Ovary (tissue), 9 donors: ENCODE results near the gene FBXL16. TPM values are rescaled to one million over a fixed set of nuclear protein-coding genes. Genes with fewer than 3 reads are reported as not detected.

Source experiments
- DNase-seq, 5 donors: peaks; one replicate each; pipeline ENCODE4 v3.0.0-alpha.2; 2019 to 2020
- H3K27ac ChIP-seq, 2 donors: fragments of 200-600 bp; one replicate each; pipeline versions ENCODE4 v1.5.1 to v1.8.0; 2019 to 2022
- H3K27me3 ChIP-seq: fragments of 200-600 bp; one replicate; pipeline ENCODE4 v1.8.0; 2022
- H3K36me3 ChIP-seq: fragments of 200-600 bp; sonication (generic); one replicate; pipeline ENCODE4 v1.5.1; 2019
- H3K4me1 ChIP-seq: one replicate; pipeline ENCODE4 v1.8.1; 2013; ENCODE audit warnings: mild to moderate bottlenecking, moderate library complexity; ENCODE audit not compliant: insufficient read depth
- H3K4me3 ChIP-seq: fragments of 200-600 bp; sonication (generic); one replicate; pipeline ENCODE4 v1.5.1; 2017
- H3K9me3 ChIP-seq, 2 donors: fragments of 200-600 bp in 1 of 2; sonication (generic) in 1 of 2; one replicate each; pipeline versions ENCODE4 v1.5.1 to v1.8.1; 2013 to 2019; ENCODE audit warnings: mild to moderate bottlenecking in 1 of 2, moderate library complexity in 1 of 2
- CTCF ChIP-seq, 3 donors: fragments of 450-650 bp in 2 of 3; fragments of 200-600 bp in 1 of 3; IDR thresholded peaks; one replicate each; pipeline versions ENCODE4 v1.5.1 to v1.8.0; 2016 to 2022; ENCODE audit warnings: antibody characterized with exemption in 3 of 3, mild to moderate bottlenecking in 1 of 3
- EP300 ChIP-seq: sonication (generic); formaldehyde crosslinking; IDR thresholded peaks from one replicate; pipeline ENCODE4 v1.6.1; 2017; ENCODE audit warnings: antibody characterized with exemption
- POLR2A ChIP-seq: fragments of 450-650 bp; IDR thresholded peaks from one replicate; pipeline ENCODE4 v1.6.1; 2017; ENCODE audit warnings: antibody characterized with exemption, mild to moderate bottlenecking, moderate library complexity
- whole genome bisulfite sequencing, 3 donors: extraction: QIAGEN DNeasy Blood & Tissue Kit in 1 of 3; methylation state at CpG; one replicate each; pipeline versions ENCODE4 v1.1.5 to v1.1.7; 2013 to 2017; 5-methylcytosine and 5-hydroxymethylcytosine counted together
- intact Hi-C, 4 donors: fragments of 100-400 bp; cut with DNase I; formaldehyde crosslinking; loops; one replicate each; pipeline versions ENCODE4 v1.11.0 to v1.15.1; 2022 to 2023
- polyA plus RNA-seq, 2 donors: library from polyadenylated mRNA; stranded (reverse); fragments of 200-250 nt in 1 of 2; fragments of 350-450 nt in 1 of 2; fragmentation: Illumina TruSeq in 1 of 2; extraction: RNeasy Lipid Tissue Mini Kit (QIAGEN cat#74804) in 1 of 2; gene quantifications; one replicate each; pipeline ENCODE4 v1.2.3, GENCODE V29; 2013 to 2014
- total RNA-seq, 7 donors: library from RNA; depleted of rRNA in 2 of 7; stranded (reverse); fragments of >200 nt in 2 of 7; fragmentation: NEBNext Ultra II Directional in 3 of 7; extraction: Animal tissue kit (Norgen Biotek cat#: 25700) in 3 of 7; gene quantifications; one replicate each; pipeline versions ENCODE4 v1.1.0 to v1.2.4, GENCODE V29; 2016 to 2023
- donor health status: DM: no; HTN: no; CAD: no; lungs with moderate emphysema.
- donor health status: DM: no; HTN: no; CAD: no.
- donor health status: Bipolar disorder and iron deficiency.
- donor health status: DM: yes; HTN: yes; CAD: no.
- donor health status: DM: no; HTN: no; CAD: no.
- donor health status: DM: yes; HTN: yes; CAD: no.

Gene FBXL16
- total and polyA plus RNA-seq, 9 donors: 0.22 to 2.5 (median 0.95) TPM; not detected in 1

- Histone ChIP-seq H3K36me3 (no peaks in the 10 kb centered on the region), H3K4me1 (no peaks in the 10 kb centered on the region)
- TF ChIP-seq CTCF (IDR thresholded peaks at IDR 0.05): no peak
- TF ChIP-seq EP300: no peak
- no peak for TF ChIP-seq POLR2A
Observed at GRCh38 chr16:700684-701584, 4.7 kb downstream of the FBXL16 start.

GRCh38 chr16:698911-699671 lies 6.5 kb downstream of the FBXL16 start:
- Histone ChIP-seq H3K27ac (no peak overlapping the region), H3K36me3 (no peaks in the 10 kb centered on the region), H3K4me3 (no peak overlapping the region), H3K27me3 (peaks cover 2% of the 10 kb centered on the region), H3K4me1 (peaks cover 8% of the 10 kb centered on the region), H3K9me3 (no peaks in the 10 kb centered on the region)
- intact Hi-C loops: no loop called here
- DNase-seq: no peak
- no peak for TF ChIP-seq EP300
- TF ChIP-seq POLR2A: no peak
- TF ChIP-seq CTCF (IDR thresholded peaks at IDR 0.05): no peak
- 64 to 73% (median 70%) methylated on average over 16 to 19 of the region's 19 CpGs for WGBS, 3 donors

More at GRCh38 chr16:700684-701584, 4.7 kb downstream of the FBXL16 start:
- no peaks in the 10 kb centered on the region for H3K9me3 ChIP-seq
- H3K27me3 ChIP-seq: peaks cover 7% of the 10 kb centered on the region
- H3K27ac ChIP-seq: no peak overlapping the region
- WGBS, 3 donors: 1 to 5% (median 4%) methylated on average over 40 to 76 of the region's 76 CpGs
- no peak overlapping the region for H3K4me3 ChIP-seq
- DNase-seq: peak in 2 of 5 donors; percentile 66 to 75
- intact Hi-C loops: no loop called here

DNA sequence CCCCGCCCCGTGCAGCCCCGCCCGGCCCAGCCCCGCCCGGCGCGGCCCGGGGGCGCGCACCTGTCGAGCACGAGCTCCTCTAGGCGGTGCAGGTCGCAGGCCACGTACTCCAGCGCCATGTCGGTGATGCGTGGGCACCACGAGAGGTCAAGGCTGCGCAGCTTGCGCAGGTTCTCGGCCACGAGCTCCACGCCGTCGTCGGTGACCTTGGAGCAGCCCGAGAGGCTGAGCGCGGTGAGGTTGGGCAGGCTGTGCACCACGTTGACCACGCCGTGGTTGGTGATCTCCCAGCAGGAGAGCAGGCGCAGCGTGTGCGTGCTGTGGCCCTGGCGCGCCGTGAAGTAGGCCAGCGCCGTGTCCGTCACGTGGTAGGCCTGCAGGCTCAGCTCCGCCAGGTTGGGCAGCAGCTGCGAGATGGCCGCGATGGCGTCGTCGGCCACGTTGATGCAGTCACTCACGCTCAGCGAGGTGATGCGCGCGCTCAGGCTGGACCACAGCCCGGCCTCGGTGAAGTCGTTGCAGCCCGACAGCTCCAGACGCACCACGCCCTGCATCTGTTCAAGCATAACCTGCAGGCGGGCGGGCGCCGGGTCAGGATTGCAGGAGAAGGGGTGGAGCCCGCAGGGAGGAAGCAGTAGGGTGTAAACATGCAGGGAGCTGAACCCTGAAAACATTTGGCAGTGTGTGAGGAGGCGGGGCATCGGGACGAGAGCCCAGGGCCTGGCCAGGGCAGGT lies 10.1 kb downstream of the FBXL16 start:
- DNase-seq: no peak
- intact Hi-C loops: no loop called here
- H3K27ac ChIP-seq: no peak overlapping the region
- no peaks in the 10 kb centered on the region for H3K9me3 ChIP-seq
- no peaks in the 10 kb centered on the region for H3K27me3 ChIP-seq
- H3K4me1 ChIP-seq: peaks cover 9% of the 10 kb centered on the region
- H3K4me3 ChIP-seq: no peak overlapping the region
- H3K36me3 ChIP-seq: no peaks in the 10 kb centered on the region
- WGBS, 3 donors: 2 to 4% (median 3%) methylated on average over 47 to 71 of the region's 71 CpGs
- TF ChIP-seq POLR2A (no peak), CTCF (IDR thresholded peaks at IDR 0.05) (no peak), EP300 (no peak)

DNA sequence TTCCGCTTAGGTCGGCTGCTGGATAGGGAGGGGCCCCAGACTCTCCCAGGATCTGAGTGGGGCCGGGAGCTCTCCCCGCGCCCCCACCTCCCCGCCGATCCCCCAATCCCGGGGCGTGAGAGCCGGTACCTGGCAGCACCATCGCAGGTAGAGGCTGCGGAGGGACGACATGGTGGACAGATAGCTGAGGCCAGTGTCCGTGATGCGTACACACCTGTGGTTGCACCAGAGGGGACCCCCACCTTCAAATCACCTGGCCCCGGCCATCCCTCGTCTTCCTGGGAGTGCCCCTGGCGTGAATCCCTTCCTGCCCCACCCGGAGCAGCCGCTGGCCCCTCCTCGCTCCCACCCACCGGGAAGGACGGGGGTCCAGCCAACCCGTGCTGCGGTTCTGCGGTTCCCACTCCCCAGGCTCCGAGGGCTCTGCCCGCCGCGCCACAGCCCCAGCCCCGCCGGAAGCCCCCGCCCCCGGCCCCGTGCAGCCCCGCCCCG lies 10.7 kb downstream of the FBXL16 start:
- Histone ChIP-seq H3K4me1 (peaks cover 10% of the 10 kb centered on the region), H3K36me3 (no peaks in the 10 kb centered on the region), H3K27me3 (no peaks in the 10 kb centered on the region), H3K4me3 (no peak overlapping the region), H3K27ac (no peak overlapping the region), H3K9me3 (no peaks in the 10 kb centered on the region)
- 0 to 3% (median 1%) methylated on average over 12 to 37 of the region's 37 CpGs for WGBS, 3 donors
- TF ChIP-seq POLR2A (no peak), EP300 (no peak), CTCF (IDR thresholded peaks at IDR 0.05) (no peak)
- no peak for DNase-seq
- intact Hi-C loops: no loop called here
